HL-60 (cell line): ENCODE results near the gene SMCO2.

Experiments
- DNase-seq, 2 experiments: peaks; one replicate each; pipeline ENCODE4 v3.0.0-alpha.2; 2010 to 2020; ENCODE audit warnings: low read depth in 1 of 2, low spot score in 1 of 2
- H3K27ac ChIP-seq: fragments of 250-450 bp; sonication (Bioruptor Pico); replicated peaks from 2 replicates; pipeline ENCODE4 v1.5.1; 2020; ENCODE audit warnings: mild to moderate bottlenecking, moderate library complexity
- H3K27me3 ChIP-seq: fragments of 250-450 bp; sonication (Bioruptor Pico); 2 replicates; pipeline ENCODE4 v1.5.1; 2021; ENCODE audit warnings: mild to moderate bottlenecking, moderate library complexity; ENCODE audit not compliant: insufficient read depth, poor library complexity, severe bottlenecking
- H3K4me3 ChIP-seq: replicated peaks from 2 replicates; pipeline ENCODE4 v1.5.1; 2011; ENCODE audit warnings: mild to moderate bottlenecking, control low read depth, low read length; ENCODE audit not compliant: insufficient read depth
- GABPA ChIP-seq: IDR thresholded peaks from 2 replicates; pipeline ENCODE4 v1.6.1; 2012; ENCODE audit warnings: low read depth
- POLR2AphosphoS5 ChIP-seq: IDR thresholded peaks from 2 replicates; pipeline ENCODE4 v1.6.1; 2012; ENCODE audit warnings: low read depth
- SPI1 ChIP-seq: IDR thresholded peaks from 2 replicates; pipeline ENCODE4 v1.6.1; 2012; ENCODE audit warnings: low read depth, mild to moderate bottlenecking, borderline replicate concordance
- TF ChIP-seq, protein P1 (sequence below): IDR thresholded peaks from 2 replicates; pipeline ENCODE4 v1.6.1; 2012; ENCODE audit warnings: low read depth; ENCODE audit not compliant: insufficient replicate concordance
- TF ChIP-seq, protein P2 (sequence below): IDR thresholded peaks from one replicate; pipeline ENCODE4 v1.5.1; 2011; ENCODE audit warnings: low read length, control low read depth, inconsistent platforms; ENCODE audit not compliant: insufficient read depth

SMCO2 gene

DNA sequence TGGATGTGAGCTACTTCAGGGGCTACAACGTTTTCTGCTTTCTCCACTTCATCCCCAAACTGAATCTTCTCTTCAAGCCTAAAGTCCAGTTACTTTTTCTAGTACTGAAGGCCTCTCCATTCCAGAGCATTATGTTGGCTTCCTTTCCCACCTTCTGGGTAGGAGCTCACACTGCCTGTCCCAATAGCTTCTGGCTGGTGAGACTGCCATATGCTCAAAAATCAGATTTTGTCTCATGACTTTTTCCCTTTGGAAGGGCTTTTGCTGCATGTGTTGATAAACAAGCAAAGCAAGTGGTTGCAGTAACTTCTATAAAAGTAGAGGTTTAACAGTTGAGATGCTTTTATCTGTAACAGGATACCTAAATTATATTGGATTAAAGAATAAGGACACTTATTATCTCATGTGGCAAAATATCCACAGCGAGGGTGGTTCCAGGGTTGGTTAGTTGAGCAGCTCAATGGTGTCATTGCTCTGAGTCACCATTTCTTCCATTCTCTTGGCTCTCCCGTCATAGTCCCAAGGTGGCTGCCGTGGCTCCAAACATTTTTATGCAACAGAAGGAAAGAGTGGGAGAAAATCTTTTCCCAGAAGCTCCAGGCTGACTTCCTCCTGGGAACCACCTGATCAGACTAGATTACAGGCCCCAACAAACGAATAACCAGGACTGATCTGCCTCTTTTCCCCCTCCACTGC, 62.3 kb downstream of the SMCO2 start:
- TF ChIP-seq, protein P1, sequence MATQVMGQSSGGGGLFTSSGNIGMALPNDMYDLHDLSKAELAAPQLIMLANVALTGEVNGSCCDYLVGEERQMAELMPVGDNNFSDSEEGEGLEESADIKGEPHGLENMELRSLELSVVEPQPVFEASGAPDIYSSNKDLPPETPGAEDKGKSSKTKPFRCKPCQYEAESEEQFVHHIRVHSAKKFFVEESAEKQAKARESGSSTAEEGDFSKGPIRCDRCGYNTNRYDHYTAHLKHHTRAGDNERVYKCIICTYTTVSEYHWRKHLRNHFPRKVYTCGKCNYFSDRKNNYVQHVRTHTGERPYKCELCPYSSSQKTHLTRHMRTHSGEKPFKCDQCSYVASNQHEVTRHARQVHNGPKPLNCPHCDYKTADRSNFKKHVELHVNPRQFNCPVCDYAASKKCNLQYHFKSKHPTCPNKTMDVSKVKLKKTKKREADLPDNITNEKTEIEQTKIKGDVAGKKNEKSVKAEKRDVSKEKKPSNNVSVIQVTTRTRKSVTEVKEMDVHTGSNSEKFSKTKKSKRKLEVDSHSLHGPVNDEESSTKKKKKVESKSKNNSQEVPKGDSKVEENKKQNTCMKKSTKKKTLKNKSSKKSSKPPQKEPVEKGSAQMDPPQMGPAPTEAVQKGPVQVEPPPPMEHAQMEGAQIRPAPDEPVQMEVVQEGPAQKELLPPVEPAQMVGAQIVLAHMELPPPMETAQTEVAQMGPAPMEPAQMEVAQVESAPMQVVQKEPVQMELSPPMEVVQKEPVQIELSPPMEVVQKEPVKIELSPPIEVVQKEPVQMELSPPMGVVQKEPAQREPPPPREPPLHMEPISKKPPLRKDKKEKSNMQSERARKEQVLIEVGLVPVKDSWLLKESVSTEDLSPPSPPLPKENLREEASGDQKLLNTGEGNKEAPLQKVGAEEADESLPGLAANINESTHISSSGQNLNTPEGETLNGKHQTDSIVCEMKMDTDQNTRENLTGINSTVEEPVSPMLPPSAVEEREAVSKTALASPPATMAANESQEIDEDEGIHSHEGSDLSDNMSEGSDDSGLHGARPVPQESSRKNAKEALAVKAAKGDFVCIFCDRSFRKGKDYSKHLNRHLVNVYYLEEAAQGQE: no peak
- TF ChIP-seq SPI1: no peak
- TF ChIP-seq, protein P2, sequence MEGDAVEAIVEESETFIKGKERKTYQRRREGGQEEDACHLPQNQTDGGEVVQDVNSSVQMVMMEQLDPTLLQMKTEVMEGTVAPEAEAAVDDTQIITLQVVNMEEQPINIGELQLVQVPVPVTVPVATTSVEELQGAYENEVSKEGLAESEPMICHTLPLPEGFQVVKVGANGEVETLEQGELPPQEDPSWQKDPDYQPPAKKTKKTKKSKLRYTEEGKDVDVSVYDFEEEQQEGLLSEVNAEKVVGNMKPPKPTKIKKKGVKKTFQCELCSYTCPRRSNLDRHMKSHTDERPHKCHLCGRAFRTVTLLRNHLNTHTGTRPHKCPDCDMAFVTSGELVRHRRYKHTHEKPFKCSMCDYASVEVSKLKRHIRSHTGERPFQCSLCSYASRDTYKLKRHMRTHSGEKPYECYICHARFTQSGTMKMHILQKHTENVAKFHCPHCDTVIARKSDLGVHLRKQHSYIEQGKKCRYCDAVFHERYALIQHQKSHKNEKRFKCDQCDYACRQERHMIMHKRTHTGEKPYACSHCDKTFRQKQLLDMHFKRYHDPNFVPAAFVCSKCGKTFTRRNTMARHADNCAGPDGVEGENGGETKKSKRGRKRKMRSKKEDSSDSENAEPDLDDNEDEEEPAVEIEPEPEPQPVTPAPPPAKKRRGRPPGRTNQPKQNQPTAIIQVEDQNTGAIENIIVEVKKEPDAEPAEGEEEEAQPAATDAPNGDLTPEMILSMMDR: no peak
- TF ChIP-seq GABPA: no peak
- no peak for TF ChIP-seq POLR2AphosphoS5
- no peak overlapping the region for H3K4me3 ChIP-seq
- peaks cover 4% of the 10 kb centered on the region for H3K27me3 ChIP-seq
- no peak overlapping the region for H3K27ac ChIP-seq
- DNase-seq: no peak

DNA sequence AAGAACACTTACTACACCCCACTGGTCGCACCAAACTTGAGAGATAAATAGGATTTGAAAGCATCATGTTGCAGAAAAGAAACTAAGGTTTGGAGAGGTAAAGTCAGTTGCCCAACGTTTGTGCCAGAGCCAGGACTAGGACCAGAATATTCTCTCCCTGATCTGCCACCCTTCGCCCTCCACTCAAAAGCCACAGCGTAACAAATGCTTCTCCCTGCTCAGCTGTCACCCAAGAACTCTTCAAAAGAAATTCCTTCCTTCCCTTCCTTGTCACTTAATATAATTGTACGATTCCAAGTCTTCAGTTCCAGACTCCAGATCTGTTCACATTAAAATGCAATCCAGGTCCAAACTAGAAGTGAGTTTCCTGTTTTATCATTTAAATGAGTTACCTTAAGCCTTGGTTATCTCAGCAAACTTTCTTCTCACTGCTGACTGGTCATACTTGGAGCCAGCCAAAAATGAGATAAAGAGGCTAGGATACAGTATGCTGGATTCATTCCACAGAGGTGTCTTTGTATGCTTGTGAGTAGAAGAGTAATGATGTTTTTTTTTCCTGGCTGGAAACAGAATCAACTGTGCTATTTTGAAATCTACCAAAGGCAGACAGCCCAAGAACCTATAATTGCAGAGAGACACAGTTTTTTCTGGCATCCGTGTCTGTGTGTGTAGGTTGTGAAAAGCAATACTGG, 64.6 kb downstream of the SMCO2 start:
- no peak for DNase-seq
- H3K27ac ChIP-seq: no peak overlapping the region

DNA sequence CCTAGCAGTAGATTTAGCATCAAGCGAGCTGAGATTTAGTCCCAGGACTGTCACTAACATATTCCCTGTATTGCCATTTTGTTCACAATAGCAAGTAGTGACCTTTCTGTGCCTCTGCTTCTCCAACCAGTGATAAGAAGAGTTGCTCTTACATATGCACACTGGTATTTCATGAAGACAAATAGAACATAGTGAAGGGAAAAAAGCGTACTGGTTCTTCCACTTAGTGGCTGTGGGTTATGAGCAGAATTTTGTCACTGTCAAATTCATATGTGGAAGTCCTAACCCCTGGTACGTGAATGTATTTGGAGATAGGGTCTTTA, 65.1 kb downstream of the SMCO2 start:
- peaks cover 6% of the 10 kb centered on the region for H3K27me3 ChIP-seq
- DNase-seq: no peak
- TF ChIP-seq GABPA (no peak), POLR2AphosphoS5 (no peak), SPI1 (no peak)
- TF ChIP-seq, protein P2: no peak
- TF ChIP-seq, protein P1: no peak
- H3K4me3 ChIP-seq: no peak overlapping the region
- no peak overlapping the region for H3K27ac ChIP-seq

More for the DNA sequence above, 64.6 kb downstream of the SMCO2 start:
- TF ChIP-seq SPI1 (no peak), GABPA (no peak), POLR2AphosphoS5 (no peak)
- TF ChIP-seq, protein P2: no peak
- TF ChIP-seq, protein P1: no peak
- peaks cover 6% of the 10 kb centered on the region for H3K27me3 ChIP-seq
- H3K4me3 ChIP-seq: no peak overlapping the region
